NCI-H460 (cell line): ENCODE measurements around the gene AVP. TPM values are rescaled to one million over a fixed set of nuclear protein-coding genes. Genes with fewer than 3 reads are reported as not detected.

Source experiments
- total RNA-seq: library from RNA; depleted of rRNA; stranded (reverse); fragments of >200 nt; shearing (Covaris generic); gene quantifications from 2 replicates; pipeline ENCODE4 v1.2.3, GENCODE V29; 2014; rRNA removed

AVP gene
- total RNA-seq, 1 experiment from 2014 or later = not detected

Other genes starting within 250 kb of the AVP start
- 16.2 and 18.5 TPM in 2 replicates for gene PCED1A, start 244.1 kb downstream of the AVP start, total RNA-seq
- gene VPS16, start 244.0 kb downstream of the AVP start, total RNA-seq = 21.3 and 24.1 TPM in 2 replicates
- 28.2 and 33.0 TPM in 2 replicates for gene PTPRA, start 211.2 kb downstream of the AVP start, total RNA-seq
- not detected in 2 replicates for gene GNRH2, start 41.1 kb downstream of the AVP start, total RNA-seq
- 78.4 and 82.0 TPM in 2 replicates for gene MRPS26, start 38.7 kb downstream of the AVP start, total RNA-seq
- gene OXT, start 13.1 kb downstream of the AVP start, total RNA-seq = not detected in 2 replicates
- gene FASTKD5, start 75.1 kb upstream of the AVP start, total RNA-seq = 33.5 and 37.5 TPM in 2 replicates
- gene UBOX5, start 75.1 kb upstream of the AVP start, total RNA-seq = 2.5 and 2.7 TPM in 2 replicates
- gene LZTS3, start 88.8 kb upstream of the AVP start, total RNA-seq = 3.4 and 3.8 TPM in 2 replicates
- 81.4 and 90.9 TPM in 2 replicates for gene DDRGK1, start 120.0 kb upstream of the AVP start, total RNA-seq
- gene ITPA, start 124.8 kb upstream of the AVP start, total RNA-seq = 116 TPM in 2 replicates
- gene SLC4A11, start 154.5 kb upstream of the AVP start, total RNA-seq = 65.8 and 71.0 TPM in 2 replicates